Measurements from ENCODE around the gene CHSY1.

- no peak for TF ChIP-seq CTCF (IDR thresholded peaks at IDR 0.05)
- TF ChIP-seq POLR2A (IDR thresholded peaks at IDR 0.05) = no peak
Observed at GRCh38 chr15:101171954-101172353, 79.9 kb downstream of the CHSY1 start.

All from heart left ventricle (tissue), 13 donors.